HG03571 (cell line): ENCODE measurements around the gene MLLT10.
"Not testable (repeated sequence)": the region's sequence is repeated elsewhere in the genome, so short reads cannot be mapped to it uniquely, and the experiment has no call there.

Experiments
- ATAC-seq: cut with Tn5 transposase; IDR thresholded peaks from one replicate; pipeline ENCODE4 v1.9.1; 2021; ENCODE audit not compliant: unreplicated experiment

MLLT10 gene

GRCh38 chr10:21527598-21528235 is 6.3 kb upstream of the MLLT10 start:
- no peak for ATAC-seq

GRCh38 chr10:21528236-21529031 is 5.6 kb upstream of the MLLT10 start:
- ATAC-seq = no peak

- no peak for ATAC-seq
Observed at GRCh38 chr10:21529032-21529910, 4.8 kb upstream of the MLLT10 start.

GRCh38 chr10:21530168-21530567 is 3.9 kb upstream of the MLLT10 start:
- no peak for ATAC-seq

- ATAC-seq = no peak
Observed at GRCh38 chr10:21530641-21531040, 3.4 kb upstream of the MLLT10 start.

GRCh38 chr10:21531164-21531563 is 2.9 kb upstream of the MLLT10 start:
- ATAC-seq = no peak

GRCh38 chr10:21532694-21533466 is 1.2 kb upstream of the MLLT10 start:
- ATAC-seq = no peak

GRCh38 chr10:21534280-21534586 is 201 bp downstream of the MLLT10 start:
- no peak for ATAC-seq

- peak; percentile 13 for ATAC-seq
Observed at GRCh38 chr10:21534604-21535493, 817 bp downstream of the MLLT10 start.

- no peak for ATAC-seq
Observed at GRCh38 chr10:21535494-21535965, 1.5 kb downstream of the MLLT10 start.

GRCh38 chr10:21535976-21536375 is 1.9 kb downstream of the MLLT10 start:
- not testable (repeated sequence) for ATAC-seq

- no peak for ATAC-seq
Observed at GRCh38 chr10:21536874-21537273, 2.8 kb downstream of the MLLT10 start.

GRCh38 chr10:21540701-21541100 is 6.7 kb downstream of the MLLT10 start:
- not testable (repeated sequence) for ATAC-seq

- ATAC-seq = no peak
Observed at GRCh38 chr10:21547246-21547645, 13.2 kb downstream of the MLLT10 start.

- no peak for ATAC-seq
Observed at GRCh38 chr10:21552638-21553037, 18.6 kb downstream of the MLLT10 start.

GRCh38 chr10:21556527-21556926 is 22.5 kb downstream of the MLLT10 start:
- no peak for ATAC-seq

GRCh38 chr10:21558984-21559383 is 25.0 kb downstream of the MLLT10 start:
- not testable (repeated sequence) for ATAC-seq

- ATAC-seq = no peak
Observed at GRCh38 chr10:21570761-21571521, 36.9 kb downstream of the MLLT10 start.

GRCh38 chr10:21572578-21572977 is 38.5 kb downstream of the MLLT10 start:
- ATAC-seq = no peak
